Stimulated activated CD8-positive, alpha-beta memory T cell treated with anti-CD3 and anti-CD28 coated beads, Interleukin-7, amount 100 ng/mL, for 1 hour (primary cell): ENCODE data around the gene PAXIP1.

ENCODE experiments used
- DNase-seq, 2 donors: peaks; one replicate each; pipeline ENCODE4 v3.0.0-alpha.2; 2020; ENCODE audit warnings: low read depth in 2 of 2

The PAXIP1 gene

DNA sequence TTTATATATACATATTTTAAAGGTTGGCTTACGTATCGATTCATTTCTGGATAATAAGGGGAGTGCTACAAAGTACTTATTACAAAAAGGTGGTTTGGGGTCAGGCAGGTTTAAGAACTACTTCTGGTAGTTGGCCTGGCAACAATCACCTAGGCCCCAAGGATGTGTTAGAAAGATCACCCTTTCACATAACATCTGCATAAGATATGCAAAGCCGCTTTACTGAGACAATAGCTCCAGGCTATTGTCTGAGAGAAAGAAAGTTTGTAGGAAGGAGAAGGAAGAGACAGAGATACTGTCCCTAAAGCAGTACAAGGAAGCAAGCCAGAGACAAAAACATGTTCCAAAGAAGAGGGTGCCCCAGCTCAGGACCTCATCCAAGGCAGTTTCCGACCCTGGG lies 6.2 kb downstream of the PAXIP1 start:
- DNase-seq, result no peak

DNA sequence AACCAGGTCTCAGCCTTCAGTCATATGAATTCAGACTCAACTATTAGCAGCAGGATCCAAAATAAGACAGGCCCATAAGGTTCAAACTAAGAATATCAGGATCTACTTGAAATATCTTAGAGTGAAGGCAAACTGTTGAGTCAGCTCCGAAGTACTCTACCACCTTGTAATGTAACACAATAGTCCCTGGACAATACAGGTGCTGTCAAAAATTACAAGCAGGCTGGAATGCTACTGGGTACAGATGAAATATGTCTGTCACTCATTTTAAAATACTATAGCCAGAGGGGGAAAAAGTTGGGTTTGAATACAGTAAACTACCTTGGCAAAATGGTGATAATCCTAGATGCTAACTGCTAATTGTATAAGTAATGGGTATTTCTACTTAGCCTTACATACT lies 6.8 kb downstream of the PAXIP1 start:
- DNase-seq, result no peak

DNA sequence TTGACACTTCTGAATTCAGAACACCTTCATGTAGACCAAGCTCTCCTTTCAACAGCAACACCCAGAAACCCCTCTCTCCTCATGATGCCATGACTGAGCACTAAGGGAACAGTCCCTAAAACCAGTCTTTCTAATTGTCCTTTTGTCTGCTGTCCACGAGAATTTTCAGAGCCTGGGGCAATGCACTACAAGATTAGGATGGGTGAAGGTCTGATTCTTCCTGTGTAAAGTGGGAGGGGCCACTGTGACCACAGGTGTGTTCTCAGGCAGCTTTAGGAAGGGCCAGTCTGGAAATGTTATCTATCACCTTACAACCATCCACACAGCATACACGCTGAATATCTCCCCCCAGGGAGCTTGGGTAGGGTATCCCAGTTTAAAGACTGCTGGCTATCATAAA lies 7.9 kb downstream of the PAXIP1 start:
- no peak for DNase-seq

DNA sequence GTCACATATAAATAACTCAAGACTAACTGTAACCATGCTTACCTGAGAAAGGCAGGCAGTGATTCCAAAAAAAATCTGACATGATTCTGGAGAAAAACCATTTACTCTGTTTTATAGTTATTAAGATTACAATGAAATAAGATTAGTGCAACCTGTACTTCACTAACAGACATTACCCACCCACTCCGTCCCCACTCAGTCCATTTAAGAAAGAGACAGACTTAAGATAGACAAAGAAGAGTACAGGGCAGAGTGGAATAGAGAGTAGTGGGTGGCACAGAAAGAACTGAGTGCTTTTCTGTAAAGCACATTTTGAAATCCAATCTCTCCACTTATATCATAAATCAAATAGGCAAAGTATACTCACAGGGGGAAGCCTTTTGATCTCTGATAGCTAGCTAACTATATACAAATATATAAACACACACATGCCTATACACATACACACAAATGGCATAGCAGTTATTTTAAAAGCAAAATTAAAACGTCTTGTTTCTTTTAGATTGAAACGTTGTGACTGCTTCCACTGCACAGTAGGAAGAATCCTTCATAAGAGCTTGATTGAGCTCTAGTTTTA lies 11.9 kb downstream of the PAXIP1 start:
- no peak for DNase-seq

DNA sequence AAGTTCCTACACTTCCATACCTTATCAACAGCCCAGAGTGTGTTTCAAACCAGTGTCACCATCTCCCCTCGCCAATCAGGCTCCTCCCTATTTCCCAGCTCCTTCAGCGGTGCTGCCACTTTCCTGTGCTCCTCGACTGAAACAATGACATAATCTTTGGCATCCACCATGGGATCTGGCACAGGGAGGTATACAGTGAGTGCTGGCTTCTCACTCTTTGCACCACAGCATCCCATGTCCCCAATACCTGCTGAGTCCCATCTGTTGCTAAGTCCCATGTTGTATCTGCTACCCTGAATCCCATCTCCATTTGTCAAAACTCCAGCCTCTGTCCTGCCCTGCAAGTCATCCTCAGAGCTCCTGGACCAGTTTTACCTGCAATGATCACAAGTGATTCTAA lies 15.4 kb downstream of the PAXIP1 start:
- DNase-seq, result no peak

DNA sequence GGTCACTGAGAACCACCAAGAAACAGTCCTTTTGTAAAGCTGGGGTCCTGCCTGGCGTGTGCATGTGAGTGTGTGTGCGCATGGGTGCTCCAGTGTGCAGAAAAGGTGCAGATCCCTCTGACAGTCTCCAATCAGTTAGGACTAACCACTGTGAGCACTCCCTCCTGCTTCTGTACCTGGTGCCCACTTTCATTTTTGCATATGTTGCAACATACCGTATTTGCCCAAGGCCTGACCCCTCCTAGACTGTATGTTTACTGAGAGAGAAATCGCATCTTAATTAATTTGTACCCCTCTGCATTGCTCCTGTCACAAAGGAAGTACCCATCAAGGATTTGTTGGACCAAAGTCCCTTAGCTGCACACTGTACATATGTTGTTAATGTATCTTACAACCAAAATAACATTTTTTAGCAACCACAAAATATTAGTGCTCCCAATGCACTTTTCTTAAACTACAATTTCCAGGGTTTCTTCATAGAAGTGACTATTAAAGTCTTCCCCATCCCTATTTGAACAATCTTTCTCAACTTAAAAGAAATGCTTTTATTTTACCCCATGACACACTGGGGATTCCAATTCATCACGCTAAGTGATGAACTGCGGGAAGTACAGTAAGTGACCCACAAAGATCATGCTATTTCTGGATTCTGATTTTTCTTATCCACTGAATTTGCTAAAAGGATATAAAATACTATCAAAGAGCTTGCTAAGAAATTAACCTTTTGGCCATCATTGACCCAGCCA lies 16.6 kb downstream of the PAXIP1 start:
- DNase-seq, result no peak

DNA sequence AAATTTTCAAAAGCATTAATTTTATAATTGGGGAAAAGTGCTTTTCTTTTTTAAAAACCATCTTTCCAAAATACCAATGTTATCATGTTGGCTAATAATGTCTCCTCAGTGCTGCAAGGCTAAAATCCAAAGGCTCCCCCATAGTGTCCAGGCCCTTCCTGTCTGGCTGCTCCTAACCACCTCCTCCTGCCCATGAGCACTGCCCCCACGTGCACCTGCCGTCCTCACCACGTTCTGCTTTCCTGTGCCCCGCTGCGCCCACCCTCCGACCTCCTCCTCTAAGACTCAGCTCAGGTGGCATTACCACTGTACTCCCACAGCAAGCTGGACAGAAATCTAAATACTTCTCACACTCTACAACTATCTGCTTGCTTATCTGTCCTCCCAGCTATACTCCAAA lies 17.7 kb downstream of the PAXIP1 start:
- DNase-seq, result no peak

DNA sequence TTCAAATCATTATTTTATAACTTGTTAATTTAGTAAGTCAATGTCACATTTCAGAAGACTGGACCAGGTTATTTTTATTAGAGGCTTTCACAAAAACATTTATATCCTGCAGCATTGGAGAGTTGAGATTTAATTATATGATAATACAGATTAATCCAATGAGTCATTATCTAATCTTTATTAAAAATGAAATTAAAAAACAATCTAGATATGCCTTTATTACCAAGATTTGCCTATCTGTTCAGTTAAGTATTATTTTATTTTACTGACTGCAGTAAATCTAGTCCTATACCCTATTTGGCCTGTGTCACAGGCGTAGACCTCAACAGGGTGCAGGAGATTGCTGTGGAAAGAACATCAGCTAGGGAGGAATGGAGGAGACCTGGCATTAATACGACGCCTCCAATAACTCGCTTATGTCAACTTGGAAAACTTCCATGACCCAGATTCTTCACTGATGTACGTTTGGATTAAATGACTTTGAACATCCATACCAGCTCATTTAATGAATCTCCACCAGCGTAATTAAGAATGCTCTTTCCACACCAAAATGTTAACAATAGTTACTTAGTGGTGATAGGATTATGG lies 18.2 kb downstream of the PAXIP1 start:
- no peak for DNase-seq

DNA sequence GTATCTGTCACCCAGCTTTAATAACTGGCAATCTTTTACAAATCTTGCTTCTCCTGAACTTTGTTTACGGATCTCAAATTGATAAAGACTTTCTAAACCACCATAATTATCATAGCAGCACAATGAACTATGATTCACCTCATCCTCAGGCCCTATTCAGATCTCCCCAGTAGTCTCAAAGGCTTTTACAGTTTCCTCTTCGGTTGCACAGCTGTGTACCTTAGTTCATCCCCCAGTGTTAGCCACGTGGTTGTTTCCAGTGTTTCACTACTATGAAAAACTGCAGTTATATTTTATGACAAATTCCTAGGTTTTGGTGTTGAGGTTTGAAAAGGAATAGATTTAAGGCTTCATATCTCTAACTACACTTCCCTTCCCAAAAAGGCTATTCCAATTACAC lies 24.9 kb downstream of the PAXIP1 start:
- no peak for DNase-seq

DNA sequence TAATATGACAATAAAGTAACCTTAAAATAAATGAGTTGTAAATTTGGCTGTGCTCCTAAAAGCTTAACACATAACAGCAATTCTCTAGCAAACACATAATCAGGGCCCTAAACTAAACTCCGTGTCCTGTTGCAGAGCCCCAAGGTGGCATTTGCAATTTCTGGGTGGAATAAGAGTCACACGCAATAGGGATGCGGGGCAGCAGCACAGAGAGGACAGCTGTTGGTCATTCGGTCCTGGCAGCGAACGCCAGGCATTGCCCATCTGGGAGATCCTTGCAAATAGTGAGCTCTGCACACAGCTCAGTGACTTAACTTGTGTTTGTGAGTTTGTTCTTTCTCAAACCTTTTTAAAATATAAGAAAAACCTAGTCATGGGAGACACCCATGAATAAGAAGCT lies 25.7 kb downstream of the PAXIP1 start:
- DNase-seq, result no peak

DNA sequence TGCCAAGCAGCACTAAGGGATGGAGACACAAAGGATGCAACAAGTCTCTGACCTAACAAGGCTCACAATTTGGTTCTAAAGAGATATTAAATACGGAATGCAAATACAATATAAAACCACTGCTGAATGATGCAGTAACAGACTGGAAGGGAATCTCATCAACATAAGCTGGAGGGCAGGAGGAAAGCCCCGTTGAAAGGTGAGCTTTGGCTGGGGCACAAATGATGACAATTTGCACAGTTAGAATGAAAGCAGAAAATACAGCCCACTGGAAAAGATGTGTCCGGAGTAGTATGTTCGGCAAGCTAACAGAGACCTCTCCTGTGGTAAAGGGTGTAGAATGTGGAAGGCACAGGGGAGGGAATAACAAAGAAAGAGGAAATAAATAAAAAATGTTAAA lies 26.1 kb downstream of the PAXIP1 start:
- DNase-seq, result no peak

DNA sequence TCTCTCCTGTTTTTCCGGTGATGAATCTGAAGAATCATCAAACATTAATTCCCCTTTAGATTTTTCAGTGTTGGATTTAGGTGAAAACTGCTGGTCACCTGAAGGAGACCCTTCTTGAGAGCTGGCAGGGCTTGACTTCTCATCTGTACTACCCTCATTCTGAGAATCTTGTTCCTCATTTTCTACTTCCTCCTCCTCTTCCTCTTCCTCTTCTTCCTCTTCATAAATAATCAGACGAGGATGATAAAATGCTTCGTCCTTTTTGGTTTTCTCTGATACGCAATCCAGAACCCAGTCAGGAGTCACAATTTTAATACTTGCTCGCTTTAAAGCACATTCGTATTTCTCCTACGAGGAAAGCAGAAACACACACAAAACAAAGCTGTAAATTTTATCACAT lies 26.9 kb downstream of the PAXIP1 start:
- no peak for DNase-seq

DNA sequence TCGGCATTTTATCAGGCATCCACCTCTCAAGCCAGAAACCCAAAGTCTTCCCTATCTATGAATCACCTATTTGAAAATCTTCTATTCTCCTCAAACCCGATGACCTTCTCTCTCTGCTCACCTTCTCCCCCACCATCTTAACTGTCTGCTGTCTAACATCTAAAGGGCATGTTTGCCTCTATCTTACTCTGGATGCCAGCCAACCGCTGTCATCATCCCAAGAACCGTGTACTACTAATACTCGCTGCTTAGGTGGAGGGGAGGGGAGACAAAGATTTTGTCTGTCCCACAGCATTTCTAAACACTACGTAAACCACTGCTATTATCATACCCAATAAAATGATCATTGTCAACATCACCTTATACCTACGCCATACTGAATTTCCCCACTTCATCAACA lies 29.5 kb downstream of the PAXIP1 start:
- DNase-seq, result no peak

DNA sequence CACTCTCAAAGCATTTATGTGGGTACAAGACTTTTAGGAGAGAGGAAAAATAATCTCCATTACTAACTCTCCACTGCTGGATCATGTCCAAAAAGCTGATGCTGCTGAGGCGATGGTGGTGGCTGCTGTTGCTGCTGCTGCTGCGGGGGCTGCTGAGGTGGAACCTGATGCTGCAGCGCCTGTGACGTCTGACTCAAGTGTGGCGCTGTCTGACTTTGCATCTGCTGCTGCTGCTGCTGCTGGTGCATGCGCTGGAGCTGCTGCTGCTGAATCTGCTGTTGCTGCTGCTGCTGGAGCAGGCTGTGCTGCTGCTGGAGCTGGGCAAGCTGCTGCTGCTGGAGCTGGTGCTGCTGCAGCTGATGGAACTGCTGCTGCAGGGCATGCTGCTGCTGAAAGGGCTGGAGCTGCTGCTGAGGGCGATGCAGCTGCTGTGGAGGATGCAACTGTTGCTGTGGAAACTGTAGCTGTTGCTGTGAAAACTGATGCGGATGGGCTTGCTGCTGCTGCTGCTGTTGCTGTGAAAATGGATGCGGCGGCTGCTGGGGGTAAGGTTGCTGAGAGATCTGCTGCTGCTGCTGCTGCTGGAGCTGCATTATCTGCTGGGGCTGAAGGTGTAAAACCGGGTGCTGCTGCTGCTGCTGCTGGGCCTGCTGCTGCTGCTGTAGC lies 34.5 kb downstream of the PAXIP1 start:
- no peak for DNase-seq

DNA sequence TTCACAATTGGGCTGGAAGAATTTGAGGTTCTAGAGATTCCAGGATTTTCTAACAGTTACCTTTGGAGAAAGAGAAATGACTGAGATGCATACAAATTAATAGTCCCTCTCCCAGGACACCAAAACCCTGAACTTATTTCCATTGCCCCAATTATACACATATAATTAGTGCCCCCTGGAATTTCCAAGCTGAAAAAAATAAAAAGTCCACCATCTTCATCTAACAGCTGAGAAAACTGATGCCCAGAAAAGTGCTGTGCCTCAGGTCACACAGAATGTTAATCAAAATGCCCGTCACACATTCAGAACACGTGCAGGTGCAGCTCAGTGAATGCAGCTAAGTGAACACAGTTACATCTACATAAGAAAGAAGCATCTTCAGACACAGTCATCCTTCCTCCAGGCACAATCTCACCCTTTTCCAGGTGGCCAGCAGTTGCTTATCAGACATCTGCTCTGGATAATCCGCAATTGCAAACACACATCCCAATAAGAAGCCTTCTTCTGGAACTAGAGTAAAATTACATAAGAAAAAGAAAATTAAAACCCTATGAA lies 35.4 kb downstream of the PAXIP1 start:
- DNase-seq, result no peak

DNA sequence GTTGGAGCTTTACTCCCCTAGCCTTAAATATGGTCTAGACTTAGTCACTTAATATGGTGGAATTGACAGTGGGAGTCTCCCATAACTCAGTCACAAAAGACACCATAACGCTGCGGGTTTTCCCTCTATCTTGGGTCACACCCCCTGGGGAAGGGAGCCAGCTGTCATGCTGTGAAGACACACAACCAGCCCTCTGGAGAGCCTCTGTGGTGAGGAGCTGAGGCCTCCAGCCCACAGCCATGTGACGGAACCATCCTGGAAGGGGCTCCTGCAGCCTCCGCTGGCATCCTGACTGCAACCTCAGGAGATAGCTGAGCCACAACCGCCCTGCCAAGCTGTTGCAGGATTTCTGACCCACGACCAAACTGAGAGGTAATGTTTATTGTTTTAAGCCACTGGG lies 37.9 kb downstream of the PAXIP1 start:
- no peak for DNase-seq

DNA sequence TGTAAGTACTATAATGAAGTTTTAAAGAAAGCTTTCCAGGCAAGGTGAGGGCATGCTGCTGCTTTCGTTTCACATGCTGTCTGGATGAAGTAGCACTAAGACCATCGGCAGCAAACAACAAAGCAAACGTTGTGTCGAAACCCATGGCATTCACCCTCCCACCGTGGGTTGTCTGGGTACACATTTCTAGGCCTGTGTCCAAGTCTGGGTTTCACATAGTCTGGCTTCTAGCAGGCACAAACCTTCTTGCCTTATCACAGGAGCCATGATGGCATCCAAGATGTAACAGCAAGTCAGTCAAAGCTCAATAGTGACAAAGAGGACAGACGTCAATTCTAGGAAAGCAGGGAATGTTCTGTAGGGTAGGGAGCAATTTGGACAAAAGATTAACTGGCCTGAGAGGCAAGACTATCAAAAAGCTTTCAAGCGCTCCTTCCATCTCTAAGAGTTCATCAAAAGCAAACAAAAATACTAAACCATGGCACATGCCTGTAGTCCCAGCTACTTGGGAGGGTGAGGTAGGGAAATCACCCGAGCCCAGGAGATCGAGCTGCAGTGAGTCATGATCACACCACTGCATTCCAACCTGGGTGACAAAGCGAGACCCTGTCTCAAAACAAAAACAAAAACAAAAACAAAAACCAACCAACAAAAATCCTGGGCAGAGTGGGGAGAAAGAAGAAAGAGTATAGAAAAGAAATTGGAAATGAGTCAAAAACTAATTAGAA lies 42.7 kb downstream of the PAXIP1 start:
- no peak for DNase-seq

DNA sequence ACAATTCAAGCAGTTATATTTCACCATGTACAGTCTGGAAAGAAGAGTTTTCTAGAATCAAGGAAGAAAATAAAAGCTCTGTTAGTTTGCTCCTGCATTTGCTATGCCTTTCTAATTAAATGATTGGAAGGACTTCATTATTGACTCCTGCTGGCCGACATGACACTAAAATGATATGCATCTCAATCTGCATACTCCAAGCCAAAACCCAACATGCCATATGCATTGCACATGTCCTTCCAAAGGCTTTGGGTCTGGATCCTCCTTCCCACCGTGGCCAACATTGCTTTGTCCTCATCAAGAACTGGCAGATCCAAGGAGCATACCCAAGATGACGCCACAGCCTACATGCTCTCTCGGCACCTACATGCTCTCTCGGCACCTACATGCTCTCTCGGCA lies 46.5 kb downstream of the PAXIP1 start:
- no peak for DNase-seq

DNA sequence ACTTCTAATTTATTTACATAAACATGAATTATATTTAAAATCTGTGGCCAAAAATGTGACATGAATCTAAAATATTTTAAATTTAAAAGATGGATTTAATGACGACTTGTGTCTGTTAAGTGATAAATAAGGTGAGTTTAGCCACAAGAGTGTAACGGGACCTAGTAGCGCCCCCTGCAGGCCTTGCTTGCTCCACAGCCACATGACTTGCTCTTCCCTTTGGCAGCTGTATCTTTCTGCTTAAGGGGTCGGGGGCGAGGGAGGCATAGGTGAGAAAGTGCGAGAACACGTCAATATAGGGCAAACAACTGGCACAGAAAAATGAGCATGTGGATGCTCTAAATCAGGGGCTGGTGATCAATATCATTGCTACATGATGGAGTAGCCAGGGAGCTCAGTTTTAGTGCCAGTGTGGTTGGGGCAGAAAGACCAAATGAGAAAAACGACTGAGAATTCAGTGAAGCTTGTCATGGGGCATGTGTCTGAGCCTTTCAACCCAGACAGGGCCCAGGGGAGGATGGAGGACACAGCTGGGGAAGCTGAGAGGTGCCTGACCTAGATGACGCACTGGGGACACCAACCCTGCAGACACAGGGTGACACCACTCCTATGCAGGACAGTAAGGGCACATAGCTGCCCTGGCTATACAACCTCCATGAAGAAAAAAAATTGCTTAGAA lies 49.8 kb downstream of the PAXIP1 start:
- DNase-seq, result peak; percentile 24 to 57

DNA sequence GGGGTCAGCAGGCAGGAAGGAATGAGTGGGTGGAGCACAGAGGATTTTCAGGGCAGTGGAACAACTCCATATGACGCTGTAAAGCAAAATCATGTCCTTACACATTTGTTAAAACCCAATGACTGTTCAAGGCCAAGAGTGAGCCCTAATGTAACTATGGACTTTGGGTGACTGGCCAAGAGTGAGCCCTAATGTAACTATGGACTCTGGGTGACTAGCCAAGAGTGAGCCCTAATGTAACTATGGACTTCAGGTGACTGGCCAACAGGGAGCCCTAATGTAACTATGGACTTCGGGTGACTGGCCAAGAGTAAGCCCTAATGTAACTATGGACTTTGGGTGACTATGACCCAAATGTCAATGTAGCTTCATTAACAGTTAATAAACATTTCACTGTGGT lies 52.0 kb downstream of the PAXIP1 start:
- no peak for DNase-seq

DNA sequence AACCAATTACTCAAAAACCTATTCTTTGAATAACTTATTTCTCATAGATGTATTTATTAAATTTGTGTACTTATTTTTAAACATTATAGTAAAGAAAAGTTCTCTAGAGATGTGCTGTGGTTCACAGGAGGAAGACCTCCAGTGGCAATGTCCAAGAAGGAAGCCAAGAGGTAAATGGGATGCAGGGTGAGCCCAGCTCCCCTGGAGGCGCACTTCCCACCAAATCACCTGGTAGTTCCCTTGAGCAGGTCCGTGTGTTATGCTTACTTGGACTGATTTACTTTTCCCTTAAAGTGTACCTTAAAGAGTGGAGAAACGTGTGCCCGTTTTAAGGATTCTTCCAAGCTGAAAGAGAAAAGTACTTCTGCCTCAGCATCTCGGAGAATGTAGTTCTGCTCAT lies 55.3 kb downstream of the PAXIP1 start:
- DNase-seq, result no peak
